ENCODE measurements around the gene PYGB.

Gene PYGB

GRCh38 chr20:25338112-25339023 lies 90.5 kb downstream of the PYGB start:
- no peak for DNase-seq (ENCODE audit: low read depth)

GRCh38 chr20:25339608-25340007 lies 91.7 kb downstream of the PYGB start:
- DNase-seq (ENCODE audit: low read depth): no peak

GRCh38 chr20:25340380-25340779 lies 92.5 kb downstream of the PYGB start:
- no peak for DNase-seq (ENCODE audit: low read depth)

GRCh38 chr20:25341716-25342680 lies 94.1 kb downstream of the PYGB start:
- DNase-seq (ENCODE audit: low read depth): no peak

DNA sequence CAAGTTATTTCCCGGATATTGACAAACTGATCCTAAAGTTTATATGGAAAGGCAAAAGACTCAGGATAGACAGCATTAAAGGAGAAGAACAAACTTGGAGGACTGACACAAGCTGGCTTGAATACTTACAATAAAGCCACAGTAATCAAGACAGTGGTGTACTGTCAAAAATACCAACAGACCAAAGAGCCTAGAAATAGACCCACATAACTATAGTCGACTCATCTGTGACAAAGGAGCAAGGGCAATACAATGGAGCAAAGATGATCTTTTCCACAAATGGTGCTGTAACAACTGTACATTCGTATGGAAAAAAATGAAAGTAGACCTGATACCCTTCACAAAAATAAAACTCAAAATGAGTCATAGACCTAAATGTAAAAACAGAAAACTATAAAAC lies 96.7 kb downstream of the PYGB start:
- no peak for DNase-seq (ENCODE audit: low read depth)

DNA sequence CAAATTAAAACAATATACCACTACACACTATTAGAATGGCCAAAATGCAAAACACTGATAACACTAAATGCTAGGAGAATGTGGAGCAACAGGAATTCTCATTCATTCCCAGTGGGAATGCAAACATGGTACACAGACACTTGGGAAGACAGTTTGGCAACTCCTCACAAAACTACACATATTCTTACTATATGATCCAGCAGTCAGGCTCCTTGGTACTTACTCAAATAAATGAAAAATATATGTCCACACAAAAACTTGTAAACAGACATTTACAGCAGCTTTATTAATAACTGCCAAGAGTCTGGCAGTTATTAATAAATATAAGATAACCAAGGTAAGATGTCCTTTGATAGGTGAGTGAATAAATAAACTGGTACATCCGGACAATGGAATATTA lies 97.8 kb downstream of the PYGB start:
- no peak for DNase-seq (ENCODE audit: low read depth)

DNA sequence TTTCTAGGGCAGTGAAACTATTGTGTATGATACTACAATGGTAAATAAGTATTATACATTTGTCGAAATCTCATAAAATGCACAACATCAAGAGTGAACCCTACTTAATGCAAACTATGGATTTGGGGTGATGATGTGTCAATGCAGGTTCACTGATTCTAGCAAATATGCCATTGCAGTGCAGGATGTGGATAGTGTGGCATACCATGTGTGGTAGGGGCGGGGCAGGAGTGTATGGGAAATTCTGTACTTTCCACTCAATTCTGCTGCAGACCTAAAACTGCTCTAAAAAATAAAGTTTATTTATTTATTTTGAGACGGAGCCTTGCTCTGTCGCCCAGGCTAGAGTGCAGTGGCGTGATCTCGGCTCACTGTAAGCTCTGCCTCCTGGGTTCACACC lies 98.5 kb downstream of the PYGB start:
- no peak for DNase-seq (ENCODE audit: low read depth)

All from T-helper 22 cell (primary cell).